Left renal cortex interstitium (tissue), 4 donors: ENCODE data around the gene OR8K3. TPM values are rescaled to one million over a fixed set of nuclear protein-coding genes. Genes with fewer than 3 reads are reported as not detected.

Experiments
- DNase-seq, 4 donors: peaks; one replicate each; pipeline ENCODE4 v3.0.0-alpha.2; 2013; ENCODE audit warnings: low read depth in 4 of 4, low spot score in 2 of 4, missing footprints in 1 of 4
- polyA plus RNA-seq, 4 donors: library from polyadenylated mRNA; unstranded; fragments of 120-200 nt; gene quantifications; one replicate each; pipeline ENCODE4 v1.2.1, GENCODE V29; 2013; ENCODE audit not compliant: insufficient read length in 4 of 4

Gene OR8K3
- not detected for polyA plus RNA-seq

DNA sequence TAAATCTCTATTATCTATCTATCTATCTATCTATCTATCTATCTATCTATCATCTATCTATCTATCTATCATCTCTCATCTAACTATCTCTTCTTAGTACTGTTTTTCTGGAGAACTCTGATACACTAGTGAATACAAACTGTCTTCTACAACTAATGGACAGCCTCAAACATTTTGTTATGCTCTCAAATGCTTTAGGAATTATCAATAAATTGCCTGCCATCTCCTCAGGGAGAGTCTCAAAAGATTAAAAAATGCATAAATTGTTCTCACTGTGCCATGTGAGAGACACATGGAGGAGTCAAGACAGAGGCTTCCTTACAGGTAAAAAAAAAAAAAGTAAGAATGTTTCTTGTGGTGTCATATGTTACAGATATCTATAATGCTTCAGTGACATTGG lies at the start of gene OR8K3:
TSS of gene OR8K3 (plus strand) at position 301 of the 400 bp plus-strand sequence. CDS start 3,163 bp downstream, outside the sequence.
- no peak for DNase-seq

DNA sequence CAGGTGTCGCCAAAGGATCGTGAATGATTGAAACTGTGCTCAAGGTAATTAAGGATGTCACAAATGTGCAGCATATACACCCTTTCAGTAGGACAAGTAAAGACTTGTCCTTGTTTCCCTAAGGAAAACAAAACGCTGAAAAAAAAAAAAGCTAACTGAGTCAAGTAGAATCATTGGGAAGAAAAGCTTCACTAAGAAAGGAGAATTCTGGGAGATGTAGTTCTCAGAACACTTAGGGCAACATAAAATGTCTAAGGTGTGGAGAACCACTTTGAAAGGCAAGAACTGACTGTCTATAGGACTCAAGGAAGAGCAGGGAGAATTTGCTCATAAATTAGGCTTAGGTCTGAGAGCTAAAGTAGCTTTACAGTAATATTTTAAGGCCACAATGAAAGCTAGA lies 43.9 kb upstream of the OR8K3 start:
- DNase-seq: no peak

GRCh38 chr11:56273854-56274253 lies 41.1 kb upstream of the OR8K3 start, which contains the start of gene OR5T1:
OR5T1 (plus strand) TSS chr11:56274154; CDS start chr11:56275639, 1,485 bp downstream.
- no peak for DNase-seq

GRCh38 chr11:56292154-56292553 lies 22.8 kb upstream of the OR8K3 start, which contains the start of gene OR8H1:
OR8H1 (minus strand) TSS chr11:56292254; CDS start chr11:56291062, 1,192 bp downstream.
- DNase-seq: no peak

DNA sequence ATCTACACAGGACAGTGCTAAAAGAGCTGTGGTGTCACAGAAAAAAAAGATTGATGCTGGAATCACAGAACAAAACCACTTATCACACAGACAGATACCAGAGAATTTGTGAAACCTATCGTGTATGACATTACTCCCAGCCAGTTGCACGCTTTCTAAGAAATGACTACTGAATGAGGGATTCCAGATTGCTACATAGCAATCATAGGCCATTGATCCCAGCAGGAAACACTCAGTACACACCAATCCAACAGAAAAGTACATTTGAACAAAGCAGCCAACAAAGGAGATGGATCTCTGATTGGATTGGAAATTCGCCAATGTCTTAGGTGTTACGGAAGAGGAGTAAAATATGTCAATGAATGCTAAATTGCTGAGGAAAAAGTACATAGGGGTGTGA lies 18.0 kb upstream of the OR8K3 start:
- no peak for DNase-seq

DNA sequence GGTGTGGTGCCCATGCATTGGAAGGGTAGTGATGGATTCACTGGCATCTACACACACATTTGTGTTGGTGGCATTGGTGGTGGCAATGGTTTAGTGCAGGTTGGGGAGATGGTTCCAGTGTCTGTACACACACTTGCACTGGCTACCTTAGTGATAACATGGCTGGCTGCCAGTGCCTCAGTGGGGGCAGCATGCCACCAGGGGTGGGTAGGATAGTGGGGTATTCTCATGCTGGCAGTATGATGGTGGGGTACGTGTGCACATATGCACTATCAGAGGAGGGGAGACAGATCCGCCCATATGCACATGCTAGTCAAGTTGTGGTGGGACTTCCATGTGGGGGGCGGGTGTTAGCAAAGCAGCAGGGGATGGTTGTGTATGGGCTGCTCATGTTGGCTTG lies 7.1 kb upstream of the OR8K3 start:
- no peak for DNase-seq

DNA sequence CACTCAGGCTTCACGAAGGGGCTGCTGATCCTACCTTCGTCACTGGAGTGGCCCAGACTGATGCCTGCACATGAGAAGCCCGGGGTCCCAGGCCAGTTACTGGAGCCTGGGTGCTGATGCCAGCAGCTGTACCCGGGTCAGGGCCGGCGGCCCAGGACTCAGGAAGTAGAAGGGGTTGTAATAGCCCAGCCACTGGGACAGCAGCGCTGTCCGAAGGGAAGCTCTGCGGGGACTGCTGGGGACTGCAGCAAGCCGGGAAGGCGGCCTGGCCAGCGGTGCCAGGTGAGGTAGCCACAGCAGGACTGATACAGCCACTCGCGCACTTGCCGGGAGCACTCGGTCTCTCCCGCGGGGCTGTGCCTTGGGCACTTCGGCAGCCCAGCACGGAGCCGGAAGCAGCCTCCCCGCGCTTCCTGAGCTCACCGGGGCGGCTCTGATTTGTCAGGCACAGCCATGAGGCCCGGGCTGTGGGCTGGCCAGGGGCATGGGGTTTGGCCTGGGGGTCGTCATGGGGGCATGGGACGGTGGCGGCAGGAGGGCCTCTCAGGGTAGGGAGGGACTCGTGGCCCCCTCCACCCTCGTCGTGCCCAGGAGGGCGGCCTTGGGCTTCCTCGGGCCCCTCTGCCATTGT lies 17.0 kb downstream of the OR8K3 start:
- no peak for DNase-seq

GRCh38 chr11:56333156-56333555 lies 18.2 kb downstream of the OR8K3 start:
- DNase-seq: no peak

DNA sequence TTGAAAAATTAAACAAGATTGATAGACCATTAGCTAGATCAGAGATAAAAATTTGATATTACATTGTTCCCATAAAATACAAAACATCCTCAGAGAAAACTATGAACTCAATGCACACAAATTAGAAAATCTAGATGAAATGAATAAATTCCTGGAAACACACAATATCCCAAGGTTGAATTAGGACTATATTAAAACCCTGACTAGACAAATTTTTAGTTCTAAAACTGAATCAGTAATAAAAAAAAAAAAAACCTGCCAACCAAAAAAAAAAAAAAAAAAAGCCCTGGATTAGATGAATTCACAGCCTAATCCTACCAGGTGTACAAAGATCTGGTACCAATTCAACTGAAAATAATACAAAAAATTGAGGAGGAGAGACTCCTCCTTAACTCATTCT lies 25.3 kb downstream of the OR8K3 start:
- no peak for DNase-seq

GRCh38 chr11:56345739-56346138 lies 30.8 kb downstream of the OR8K3 start, which contains the start of gene OR8K1:
OR8K1 (plus strand) TSS chr11:56346039; CDS start chr11:56346039, 0 bp downstream.
- DNase-seq: no peak

GRCh38 chr11:56353991-56354390 lies 39.0 kb downstream of the OR8K3 start, which contains the start of gene OR8J1:
OR8J1 (plus strand) TSS chr11:56354291; CDS start chr11:56360247, 5,956 bp downstream.
- no peak for DNase-seq

Other genes starting within 250 kb of the OR8K3 start
- not detected for gene OR8I2, start 221.8 kb upstream of the OR8K3 start, polyA plus RNA-seq
- under 1 TPM in 2 of 4 donors, not detected in 2; 0.07 to 0.08 TPM for gene OR8H2, start 211.5 kb upstream of the OR8K3 start, polyA plus RNA-seq
- not detected for gene OR8H3, start 192.8 kb upstream of the OR8K3 start, polyA plus RNA-seq
- not detected for gene OR8J3, start 174.9 kb upstream of the OR8K3 start, polyA plus RNA-seq
- not detected for gene OR8K5, start 154.8 kb upstream of the OR8K3 start, polyA plus RNA-seq
- not detected for gene OR5J2, start 138.5 kb upstream of the OR8K3 start, polyA plus RNA-seq
- gene OR5T2, start 80.9 kb upstream of the OR8K3 start, polyA plus RNA-seq: not detected
- gene OR5T3, start 62.9 kb upstream of the OR8K3 start, polyA plus RNA-seq: not detected
- gene OR5T1, start 41.0 kb upstream of the OR8K3 start, polyA plus RNA-seq: not detected
- gene OR8H1, start 22.9 kb upstream of the OR8K3 start, polyA plus RNA-seq: not detected
- gene OR8K1, start 30.9 kb downstream of the OR8K3 start, polyA plus RNA-seq: not detected
- not detected for gene OR8J1, start 39.1 kb downstream of the OR8K3 start, polyA plus RNA-seq
- not detected for gene OR8U1, start 60.5 kb downstream of the OR8K3 start, polyA plus RNA-seq
- gene OR5AL1, start 97.6 kb downstream of the OR8K3 start, polyA plus RNA-seq: not detected
- gene OR5M3, start 158.2 kb downstream of the OR8K3 start, polyA plus RNA-seq: not detected
- not detected for gene OR5M8, start 176.2 kb downstream of the OR8K3 start, polyA plus RNA-seq
- not detected for gene OR5M11, start 228.1 kb downstream of the OR8K3 start, polyA plus RNA-seq